Measurements from ENCODE around the gene ARHGEF3.

Gene ARHGEF3, protein sequence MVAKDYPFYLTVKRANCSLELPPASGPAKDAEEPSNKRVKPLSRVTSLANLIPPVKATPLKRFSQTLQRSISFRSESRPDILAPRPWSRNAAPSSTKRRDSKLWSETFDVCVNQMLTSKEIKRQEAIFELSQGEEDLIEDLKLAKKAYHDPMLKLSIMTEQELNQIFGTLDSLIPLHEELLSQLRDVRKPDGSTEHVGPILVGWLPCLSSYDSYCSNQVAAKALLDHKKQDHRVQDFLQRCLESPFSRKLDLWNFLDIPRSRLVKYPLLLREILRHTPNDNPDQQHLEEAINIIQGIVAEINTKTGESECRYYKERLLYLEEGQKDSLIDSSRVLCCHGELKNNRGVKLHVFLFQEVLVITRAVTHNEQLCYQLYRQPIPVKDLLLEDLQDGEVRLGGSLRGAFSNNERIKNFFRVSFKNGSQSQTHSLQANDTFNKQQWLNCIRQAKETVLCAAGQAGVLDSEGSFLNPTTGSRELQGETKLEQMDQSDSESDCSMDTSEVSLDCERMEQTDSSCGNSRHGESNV

DNA sequence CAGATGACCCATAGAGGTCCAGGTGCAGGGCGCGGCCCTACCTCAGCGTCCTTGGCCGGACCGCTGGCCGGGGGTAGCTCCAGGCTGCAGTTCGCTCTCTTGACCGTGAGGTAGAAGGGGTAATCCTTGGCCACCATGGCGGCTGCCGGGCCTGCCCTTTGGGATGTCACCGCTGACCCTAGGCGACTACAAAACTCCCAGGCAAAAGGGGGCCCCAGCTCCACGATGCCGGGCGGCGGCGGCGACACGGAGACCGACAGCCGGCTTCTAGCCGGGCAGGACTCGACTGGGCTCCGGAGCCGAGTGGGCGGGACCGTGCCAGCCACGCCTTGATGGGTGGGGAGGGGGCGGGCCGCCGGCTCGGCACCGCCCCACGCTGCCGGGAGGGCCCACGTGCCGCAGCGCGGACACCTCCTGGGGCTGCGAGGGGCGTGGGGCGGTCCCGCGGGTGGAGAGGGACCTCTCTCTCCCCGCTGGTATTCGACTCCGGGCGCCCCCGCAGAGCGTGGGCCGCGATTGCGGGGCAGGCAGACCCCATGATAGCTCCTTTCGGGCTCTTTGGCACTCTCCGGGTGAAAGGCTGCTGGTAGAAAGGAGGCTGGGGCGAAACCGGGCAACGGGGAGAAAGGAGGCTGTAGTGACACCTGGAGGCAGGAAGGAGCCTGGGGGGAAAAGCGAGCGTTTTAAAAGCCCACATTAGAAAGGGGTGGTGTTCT, at the start of gene ARHGEF3:
Gene ARHGEF3 (minus strand): TSS at position 288 of the 716 bp plus-strand sequence. CDS start 151 bp downstream, at position 137.
- DNase-seq (ENCODE audit: low read depth): peak; percentile 89

DNA sequence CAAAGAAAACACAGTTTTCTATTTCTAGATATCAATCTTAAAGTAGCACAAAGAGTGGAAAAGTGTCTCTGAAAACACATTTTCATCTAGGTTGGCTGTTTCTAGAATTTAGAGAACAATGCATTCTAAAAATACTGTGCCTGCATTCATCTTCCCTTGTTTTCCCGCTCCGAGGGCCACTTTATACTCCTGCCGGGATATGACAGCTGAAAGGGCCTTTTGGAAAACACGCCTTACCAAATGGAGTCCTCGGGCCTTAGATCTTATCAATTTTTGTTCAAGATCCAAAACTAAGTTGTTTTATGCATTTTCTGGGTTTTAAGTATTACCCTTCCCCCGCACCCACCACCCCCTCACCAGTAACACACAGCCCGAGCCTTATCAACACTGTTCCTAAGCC, 47.9 kb upstream of the ARHGEF3 start:
- DNase-seq (ENCODE audit: low read depth): no peak

DNA sequence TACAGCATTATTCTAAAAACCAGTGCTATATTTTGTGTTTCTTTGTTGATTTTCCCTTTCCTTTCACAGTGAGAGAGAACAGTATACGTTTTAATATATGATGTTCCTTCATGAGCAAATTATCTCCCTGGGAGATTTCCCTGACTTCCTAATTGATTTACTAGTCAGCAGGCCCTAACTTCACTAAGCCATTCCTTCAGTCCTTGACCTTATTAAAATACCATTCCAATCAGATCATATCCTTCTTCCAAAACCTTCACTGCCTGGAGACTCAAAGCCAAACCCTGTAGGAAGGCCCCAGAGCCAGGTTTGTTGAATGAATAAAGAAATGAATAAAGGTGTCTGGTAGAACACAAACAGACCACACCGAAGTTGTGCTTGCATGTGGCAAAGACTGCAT, 43.8 kb upstream of the ARHGEF3 start:
- DNase-seq (ENCODE audit: low read depth): no peak

DNA sequence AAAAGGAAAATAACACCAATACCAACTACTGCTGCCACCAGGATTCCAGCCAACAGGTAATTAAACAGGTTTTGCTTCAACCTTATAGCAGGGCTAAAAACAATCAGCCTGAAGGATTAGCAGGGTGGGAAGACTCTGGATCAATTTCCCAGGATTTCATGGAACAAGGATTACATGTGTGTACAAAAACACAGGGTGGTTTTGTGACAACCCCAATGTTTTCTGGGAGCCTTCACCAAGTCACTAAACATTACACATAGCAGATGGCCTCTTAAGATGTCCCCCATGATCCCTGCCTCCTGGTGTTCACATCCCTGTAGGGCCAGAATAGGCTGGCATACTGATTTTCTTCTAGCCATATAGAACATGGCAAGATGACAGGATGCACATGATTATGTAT, 42.8 kb upstream of the ARHGEF3 start:
- no peak for DNase-seq (ENCODE audit: low read depth)

DNA sequence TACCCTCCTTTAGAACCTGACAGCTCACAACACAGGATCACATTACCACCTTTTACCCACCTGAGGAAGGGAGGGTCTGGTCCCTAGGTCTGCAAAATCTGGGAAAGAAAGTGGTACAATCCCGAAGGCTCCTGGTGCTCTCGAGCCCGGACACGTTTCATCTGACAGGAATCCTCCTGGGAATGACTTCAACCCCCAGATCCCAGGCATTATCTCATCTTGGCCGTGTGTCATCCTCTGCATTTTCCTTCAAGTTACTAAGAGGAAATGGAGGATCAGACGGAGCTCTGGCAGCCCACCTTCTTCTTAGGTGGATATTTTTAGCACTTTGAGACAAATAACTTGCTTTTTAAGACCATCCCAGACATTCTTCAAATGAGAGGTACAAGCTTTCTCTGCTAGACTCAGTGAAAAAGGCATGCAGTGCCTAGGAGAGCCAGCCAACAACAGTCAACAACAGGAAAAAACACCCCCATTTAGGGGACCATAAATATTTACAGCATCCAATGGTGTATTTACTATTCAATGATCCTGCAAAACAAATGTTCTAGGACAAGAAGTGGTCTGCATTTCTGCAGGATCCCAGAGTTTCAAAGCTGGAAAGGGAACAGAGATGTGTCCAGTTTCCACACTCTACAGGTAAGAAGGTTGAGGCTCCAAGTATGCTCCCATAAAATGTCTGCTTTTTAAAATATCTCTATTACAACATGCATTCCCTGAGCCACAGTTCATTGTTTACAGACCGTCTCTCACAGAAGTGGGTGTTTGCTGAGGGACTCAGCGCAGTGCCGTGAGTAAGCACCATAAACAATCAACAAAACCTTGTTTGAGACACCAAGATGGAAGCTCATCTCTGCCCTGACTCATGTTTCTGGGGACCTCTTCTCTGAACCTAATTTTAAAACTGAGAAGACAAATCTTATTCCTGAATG, 38.3 kb upstream of the ARHGEF3 start:
- no peak for DNase-seq (ENCODE audit: low read depth)

DNA sequence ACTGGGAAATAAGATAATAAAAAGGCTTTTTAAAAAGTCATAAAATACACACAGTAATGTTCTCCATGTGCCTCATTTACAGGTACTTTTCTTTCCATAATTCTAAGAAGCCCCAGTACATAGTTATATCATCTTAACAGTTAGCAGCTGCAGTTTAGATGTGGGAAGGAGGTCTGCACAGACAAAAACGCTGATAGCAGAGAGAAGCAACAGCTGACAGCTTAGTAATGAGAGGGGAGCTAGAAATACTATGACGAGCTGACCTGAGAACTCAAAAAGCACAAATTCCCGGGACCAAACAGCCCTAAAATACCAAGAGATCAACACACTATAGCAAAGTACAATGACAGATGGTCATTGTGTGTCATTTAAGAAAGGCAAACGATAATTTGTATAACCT, 36.7 kb upstream of the ARHGEF3 start:
- no peak for DNase-seq (ENCODE audit: low read depth)

DNA sequence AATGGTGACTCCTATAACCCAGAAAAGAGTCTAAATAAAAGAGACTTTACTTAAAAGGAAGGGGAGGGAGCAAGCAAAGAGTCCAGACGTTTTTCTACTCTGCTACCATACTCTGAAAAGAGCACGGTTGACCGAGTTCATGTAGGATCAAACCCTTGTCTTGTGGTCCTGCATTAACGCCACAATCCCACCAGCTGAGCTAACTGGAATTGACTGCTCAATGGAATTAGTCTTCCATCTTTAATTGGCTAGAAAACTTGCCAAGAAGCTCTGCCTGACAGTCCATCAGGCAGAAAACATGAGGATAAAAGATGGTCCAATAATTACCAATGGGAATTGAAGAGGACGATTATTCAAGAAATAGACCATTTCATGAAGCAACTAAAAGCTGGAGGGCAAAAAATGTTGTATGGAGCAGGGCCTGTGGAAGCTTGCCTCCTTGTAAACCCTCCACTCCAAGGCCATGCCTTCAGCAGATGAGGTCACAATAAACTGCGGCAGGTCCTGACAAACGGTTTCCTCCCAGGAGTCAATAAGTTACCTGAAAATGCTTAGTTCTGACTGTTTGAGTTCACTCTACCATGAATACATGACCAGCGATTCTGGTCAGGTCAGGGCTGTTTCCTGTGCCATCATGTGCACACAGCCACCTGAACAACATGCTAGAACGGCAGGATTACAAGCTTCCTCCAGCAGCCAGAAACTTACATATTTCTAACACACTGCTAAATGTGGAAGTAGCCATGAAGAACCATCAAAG, 35.6 kb upstream of the ARHGEF3 start:
- DNase-seq (ENCODE audit: low read depth): no peak

DNA sequence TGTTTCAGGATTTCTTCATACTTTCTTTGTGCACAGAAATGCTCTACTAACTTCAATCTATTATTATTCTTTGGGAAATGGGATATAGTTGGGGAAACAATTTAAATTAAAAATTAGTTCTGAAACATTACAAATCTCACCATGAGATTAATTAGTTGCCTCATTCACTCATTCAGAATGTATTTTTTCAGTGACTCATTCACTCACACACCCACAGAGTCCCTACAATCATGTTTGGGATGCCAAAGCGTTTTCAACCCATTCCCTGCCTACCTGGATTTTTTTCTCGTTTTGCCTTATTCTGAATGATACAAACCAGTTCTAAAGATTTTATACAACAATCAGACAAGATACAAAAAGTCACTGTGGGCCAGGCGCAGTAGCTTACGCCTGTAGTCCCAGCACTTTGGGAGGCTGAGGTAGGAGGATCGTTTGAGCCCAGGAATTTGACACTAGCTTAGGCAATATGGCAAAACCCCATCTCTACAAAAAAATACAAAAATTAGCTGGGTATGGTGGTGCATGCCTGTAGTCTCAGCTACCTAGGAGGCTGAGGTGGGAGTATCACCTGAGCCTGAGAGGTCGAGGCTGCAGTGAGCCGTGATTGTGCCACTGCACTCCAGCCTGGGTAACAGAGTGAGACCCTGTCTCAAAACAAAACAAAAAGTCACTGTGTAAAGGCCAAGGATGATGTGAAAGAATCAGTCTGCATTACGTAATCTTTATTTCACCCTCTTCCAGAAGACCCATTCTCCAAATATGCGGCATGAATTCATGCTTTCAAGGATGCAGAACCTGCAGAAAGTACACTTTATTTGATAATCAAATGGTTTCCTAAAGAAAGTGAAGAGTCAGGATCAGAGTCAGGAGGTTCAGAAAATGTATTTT, 34.8 kb upstream of the ARHGEF3 start:
- DNase-seq (ENCODE audit: low read depth): no peak

DNA sequence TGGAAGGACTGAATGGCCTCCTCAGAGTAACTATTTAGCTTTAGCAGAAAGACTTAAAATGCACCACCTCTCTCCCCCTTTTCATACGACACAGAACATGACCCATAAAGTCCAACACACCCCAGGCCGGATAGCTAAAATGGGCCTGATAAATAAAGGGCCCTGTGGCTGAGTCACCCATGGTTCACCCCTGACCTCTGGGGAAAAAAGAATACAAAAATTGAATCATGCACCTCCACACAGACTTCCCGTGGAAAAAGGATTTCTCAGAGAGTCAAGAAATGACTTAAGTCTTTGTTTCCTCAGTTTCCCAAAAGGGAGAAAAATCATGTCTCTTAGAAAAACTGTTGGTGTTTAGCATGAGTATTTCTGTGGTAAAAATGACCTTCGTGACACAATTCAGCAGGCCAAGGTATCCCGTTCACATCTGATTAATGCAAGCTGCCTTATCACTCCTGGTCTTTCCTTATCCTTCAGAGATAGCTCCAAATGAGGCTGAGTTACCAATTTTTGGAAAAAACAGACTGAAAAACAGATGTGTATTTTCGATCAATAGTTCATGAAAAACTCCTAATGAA, 34.0 kb upstream of the ARHGEF3 start:
- DNase-seq (ENCODE audit: low read depth): no peak

DNA sequence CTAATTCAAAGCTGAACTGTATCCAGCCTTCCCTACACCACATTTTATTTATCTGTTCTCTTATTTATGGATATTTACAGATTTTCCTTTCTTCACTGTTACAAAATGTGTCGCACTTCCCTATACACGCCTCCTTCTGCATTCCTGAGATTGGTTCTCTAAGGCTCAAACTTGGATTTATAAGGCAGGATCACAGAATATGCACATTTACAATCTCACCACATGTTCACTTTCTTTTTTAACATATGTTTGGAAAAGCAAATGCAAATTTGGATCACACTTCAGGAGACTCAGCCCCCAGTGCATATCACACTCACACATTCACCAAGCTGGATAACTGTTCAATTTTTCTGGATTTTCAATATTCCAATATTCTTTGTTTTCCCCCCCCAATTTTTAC, 31.8 kb upstream of the ARHGEF3 start:
- no peak for DNase-seq (ENCODE audit: low read depth)

DNA sequence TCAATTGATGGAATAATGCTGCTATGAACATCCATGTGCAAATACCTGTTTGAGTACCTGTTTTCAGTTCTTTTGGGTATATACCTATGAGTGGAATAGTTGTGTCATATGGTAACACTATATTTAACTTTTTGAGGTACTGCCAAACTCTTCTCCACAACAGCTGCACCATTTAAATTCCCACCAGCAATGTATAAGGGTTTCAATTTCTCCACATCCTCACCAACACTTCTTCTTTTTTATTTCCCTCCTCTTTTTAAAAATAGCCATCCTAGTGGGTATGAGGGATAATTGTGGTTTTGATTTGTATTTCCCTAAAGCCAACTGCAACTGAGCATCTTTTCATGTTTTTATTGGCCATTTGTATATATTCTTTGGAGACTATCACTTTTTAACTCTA, 31.3 kb upstream of the ARHGEF3 start:
- no peak for DNase-seq (ENCODE audit: low read depth)

DNA sequence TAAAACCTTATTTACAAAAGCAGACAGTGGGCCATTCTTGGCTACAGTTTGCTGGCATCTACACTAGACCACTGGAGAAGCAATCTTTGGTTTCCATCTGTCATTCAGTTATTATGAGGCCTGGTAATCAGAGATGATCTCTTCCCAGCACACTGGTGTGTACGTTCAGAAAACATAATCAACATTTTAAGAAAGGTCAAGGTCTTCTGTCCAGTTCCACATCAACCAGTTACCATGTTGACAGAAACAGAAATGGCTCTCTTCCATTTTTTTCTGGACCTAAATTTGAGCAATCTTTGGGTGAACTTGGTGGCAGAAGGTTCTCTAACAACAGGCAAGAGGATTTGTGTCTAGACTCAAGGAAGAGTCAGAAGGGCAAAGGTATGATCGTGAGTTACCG, 29.8 kb upstream of the ARHGEF3 start:
- DNase-seq (ENCODE audit: low read depth): no peak

DNA sequence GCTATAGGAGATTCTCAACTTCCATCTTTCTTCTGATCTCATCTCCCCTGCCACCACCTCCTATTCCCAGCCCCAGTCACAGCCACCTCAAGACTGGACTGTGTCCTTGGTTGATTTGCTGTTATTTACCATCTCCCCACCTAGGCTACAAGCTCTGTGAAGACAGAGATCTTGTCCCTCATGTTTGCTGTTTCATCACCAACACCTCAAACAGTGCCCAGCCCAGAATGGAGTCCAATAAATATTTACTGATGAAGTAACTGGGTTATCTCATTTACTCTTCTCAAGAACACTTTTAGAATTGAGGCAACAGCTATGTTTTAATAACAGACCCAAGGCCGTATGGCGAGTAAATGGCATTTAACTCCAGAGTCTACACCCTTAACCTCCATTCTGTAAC, 29.1 kb upstream of the ARHGEF3 start:
- DNase-seq (ENCODE audit: low read depth): no peak

DNA sequence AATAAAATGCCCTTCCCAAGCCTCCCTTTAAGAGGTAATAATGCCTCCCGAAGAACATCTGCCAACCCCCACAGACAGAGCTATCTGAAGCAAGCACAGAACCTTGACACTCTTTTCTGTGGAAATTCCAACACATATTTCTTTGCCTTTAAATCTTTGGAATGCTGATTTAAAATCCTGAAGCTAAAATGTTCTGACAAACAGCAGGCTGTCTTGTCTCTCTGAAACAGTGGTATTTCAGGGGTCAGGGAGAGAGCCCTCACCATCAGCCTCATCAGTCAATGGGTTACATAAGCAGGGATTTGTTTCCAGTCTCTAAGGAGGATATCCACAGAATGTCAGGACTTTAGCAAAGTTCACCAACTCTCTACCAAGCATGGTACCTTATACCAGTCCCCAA, 27.8 kb upstream of the ARHGEF3 start:
- no peak for DNase-seq (ENCODE audit: low read depth)

DNA sequence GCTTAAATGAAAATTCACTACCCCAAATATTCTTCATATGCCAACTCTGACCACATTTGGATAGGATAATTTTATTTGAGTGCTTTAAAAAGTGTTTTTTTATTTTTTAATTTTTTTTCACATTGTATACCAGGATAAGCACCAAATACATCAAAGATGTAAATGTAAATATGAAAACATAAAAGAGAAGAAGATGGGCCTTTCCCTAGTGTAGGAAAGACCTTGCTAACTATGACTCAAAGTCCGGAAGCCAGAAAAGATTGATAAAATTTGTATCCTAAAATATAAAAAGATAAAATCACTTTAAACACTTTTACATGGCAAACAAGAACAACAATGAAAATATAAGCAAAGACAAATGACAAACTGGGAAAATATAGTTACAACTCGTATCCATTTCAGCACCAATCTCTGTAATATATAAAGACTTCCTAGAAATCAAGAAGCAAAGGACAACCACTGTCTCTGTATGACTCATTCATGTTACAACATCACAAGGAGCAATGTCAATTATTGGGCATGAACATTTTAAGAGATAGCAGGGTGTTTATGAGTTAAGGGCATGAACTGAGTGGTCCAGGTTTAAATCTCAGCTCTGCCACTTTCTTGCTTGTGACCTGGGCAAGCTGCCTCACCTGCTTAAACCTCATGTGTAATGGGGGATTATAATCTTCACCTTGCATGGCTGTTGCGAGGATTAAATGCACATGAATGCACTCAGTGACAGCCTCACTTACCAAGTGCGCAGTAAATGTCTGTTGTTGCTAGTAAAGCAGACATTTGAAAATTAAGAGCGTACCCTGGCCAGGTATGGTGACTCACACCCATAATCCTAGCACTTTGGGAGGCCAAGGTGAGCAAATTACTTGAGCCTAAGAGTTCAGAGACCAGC, 25.3 kb upstream of the ARHGEF3 start:
- no peak for DNase-seq (ENCODE audit: low read depth)

DNA sequence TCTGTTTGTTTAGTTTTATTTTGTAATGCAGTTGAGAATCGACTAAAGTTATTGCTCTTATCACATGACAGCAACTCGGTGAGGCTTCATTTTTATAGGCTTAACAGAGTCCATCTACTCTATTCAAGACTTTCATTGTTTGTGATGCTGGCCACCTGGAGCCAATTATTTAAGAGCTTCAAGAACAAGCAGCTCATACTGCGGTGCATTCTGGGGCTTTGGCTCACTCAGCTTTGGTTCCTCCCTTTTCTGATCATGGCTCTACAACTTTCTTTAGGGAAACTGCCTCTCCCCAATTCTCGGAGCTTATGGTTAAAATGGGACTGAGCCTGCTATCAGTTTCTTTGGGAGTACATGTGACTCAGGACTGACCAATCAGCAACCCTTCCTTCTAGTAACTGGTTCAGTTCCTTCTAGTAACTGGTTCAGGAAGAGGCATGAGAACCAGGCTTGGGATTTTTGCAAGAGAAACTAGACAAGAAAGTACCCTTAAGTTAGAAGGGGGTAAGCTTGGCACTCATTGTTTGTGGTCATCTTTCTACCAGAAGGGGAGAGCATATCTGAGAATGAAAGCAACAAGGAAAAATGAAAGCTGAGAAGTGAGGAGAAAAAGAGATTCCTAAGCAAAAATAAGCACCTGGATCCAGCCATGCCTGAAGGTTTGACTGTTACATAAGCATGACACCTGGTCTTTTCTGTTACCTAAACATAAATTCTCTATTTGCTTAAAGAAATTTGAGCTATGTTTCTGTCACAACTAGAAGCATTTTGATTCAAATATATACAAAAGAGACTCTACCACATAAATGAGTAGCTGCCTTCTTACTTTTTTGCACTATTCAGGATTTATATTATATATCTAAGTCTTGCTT, 24.1 kb upstream of the ARHGEF3 start:
- DNase-seq (ENCODE audit: low read depth): no peak

DNA sequence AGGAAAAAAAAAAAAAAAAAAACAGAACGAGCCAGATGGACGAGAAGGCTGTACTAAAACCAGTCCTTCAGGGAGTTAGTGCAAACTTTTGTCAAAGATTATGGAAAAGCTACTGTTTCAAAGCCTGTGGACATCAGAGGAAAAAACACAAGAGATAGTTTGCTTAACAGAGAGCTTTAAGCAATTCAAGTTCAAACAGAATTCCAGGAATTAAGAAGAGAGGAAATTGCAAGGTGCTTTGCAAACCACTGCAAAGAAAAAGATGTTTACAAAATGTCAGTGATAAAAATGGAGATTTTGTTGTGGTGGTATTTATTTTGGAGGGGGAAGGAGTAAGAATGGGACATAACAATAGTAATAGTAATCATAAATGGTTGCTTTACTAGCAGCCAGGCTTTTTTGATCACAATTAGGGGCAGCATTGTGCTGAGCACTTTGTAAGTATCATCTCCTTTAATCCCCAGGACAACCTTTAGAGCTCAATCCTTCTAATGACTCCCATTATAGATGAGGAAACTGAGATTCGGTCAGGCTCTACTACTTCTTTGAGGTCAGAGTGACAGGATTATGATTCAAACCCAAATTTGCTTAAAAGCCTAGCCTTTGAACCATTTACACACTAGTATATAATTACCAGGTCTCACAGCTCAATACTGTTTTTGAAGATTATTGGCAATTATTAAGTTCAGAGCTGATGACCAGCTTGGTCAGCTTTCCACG, 22.4 kb upstream of the ARHGEF3 start:
- no peak for DNase-seq (ENCODE audit: low read depth)
